Endothelial cell of umbilical vein (primary cell): ENCODE data around the gene PRCC.

Experiments used
- MYC ChIP-seq: IDR thresholded peaks from one replicate; pipeline ENCODE4 v1.6.1; 2011; ENCODE audit warnings: mild to moderate bottlenecking, low read depth, low read length
- TF ChIP-seq, protein P1 (sequence below), 2 donors: IDR thresholded peaks; 1 replicate in 1 of 2; 2 replicates in 1 of 2; pipeline ENCODE4 v1.5.1; 2011; ENCODE audit warnings: low read length in 2 of 2, mild to moderate bottlenecking in 2 of 2, moderate library complexity in 2 of 2, control low read depth in 1 of 2, inconsistent platforms in 1 of 2, low read depth in 1 of 2; ENCODE audit not compliant: insufficient read depth in 1 of 2; ENCODE audit errors: extremely low read depth in 1 of 2

DNA sequence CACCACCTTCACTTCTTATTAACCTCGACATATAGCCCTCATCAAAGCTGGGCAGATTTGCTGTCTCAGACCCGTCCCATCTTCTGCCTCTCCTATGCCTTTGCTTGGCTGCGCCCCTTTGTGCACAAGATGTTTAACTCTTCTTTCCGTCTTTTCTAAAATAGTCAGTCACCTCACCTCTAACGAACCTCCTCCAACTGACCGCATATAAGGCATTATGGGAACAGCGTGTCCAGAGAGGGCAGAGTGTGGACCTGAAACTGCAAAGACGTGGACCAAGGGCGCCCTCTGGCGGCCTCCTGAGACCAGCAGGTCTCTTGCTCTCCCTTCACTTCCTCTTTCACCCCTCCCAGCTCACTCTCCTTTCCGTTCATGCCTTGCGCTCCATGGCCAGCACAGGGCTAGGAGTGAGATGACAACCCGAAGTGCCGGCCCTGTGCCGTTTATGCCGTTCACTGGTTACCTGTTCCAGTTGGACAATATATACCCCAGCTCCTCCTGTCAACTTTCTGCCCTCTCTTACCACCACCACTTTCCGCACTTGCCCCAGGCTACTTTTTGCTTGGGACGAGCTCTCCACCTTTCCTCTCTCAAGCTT is 41.6 kb upstream of the PRCC start:
- TF ChIP-seq, protein P1, sequence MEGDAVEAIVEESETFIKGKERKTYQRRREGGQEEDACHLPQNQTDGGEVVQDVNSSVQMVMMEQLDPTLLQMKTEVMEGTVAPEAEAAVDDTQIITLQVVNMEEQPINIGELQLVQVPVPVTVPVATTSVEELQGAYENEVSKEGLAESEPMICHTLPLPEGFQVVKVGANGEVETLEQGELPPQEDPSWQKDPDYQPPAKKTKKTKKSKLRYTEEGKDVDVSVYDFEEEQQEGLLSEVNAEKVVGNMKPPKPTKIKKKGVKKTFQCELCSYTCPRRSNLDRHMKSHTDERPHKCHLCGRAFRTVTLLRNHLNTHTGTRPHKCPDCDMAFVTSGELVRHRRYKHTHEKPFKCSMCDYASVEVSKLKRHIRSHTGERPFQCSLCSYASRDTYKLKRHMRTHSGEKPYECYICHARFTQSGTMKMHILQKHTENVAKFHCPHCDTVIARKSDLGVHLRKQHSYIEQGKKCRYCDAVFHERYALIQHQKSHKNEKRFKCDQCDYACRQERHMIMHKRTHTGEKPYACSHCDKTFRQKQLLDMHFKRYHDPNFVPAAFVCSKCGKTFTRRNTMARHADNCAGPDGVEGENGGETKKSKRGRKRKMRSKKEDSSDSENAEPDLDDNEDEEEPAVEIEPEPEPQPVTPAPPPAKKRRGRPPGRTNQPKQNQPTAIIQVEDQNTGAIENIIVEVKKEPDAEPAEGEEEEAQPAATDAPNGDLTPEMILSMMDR (IDR thresholded peaks at IDR 0.05; ENCODE audit: extremely low read depth in 1 of 2, insufficient read depth in 1 of 2, low read depth in 1 of 2, low read length in 2 of 2), result peak; percentile 98 to 99
- TF ChIP-seq MYC, result peak; percentile 20
